Sigmoid colon (tissue), 4 donors: ENCODE measurements around the gene NDUFS1.
"Not testable (repeated sequence)": the region's sequence is repeated elsewhere in the genome, so short reads cannot be mapped to it uniquely, and the experiment has no call there.

ENCODE experiments used
- EP300 ChIP-seq, 4 donors: sonication (generic); formaldehyde crosslinking; IDR thresholded peaks; one replicate each; pipeline ENCODE4 v1.6.1; 2017; ENCODE audit warnings: antibody characterized with exemption in 4 of 4
- POLR2A ChIP-seq, 2 donors: fragments of 450-650 bp; IDR thresholded peaks; one replicate each; pipeline ENCODE4 v1.6.1; 2016; ENCODE audit warnings: antibody characterized with exemption in 2 of 2, mild to moderate bottlenecking in 2 of 2, moderate library complexity in 2 of 2
- POLR2AphosphoS5 ChIP-seq, 4 donors: sonication (generic); formaldehyde crosslinking; IDR thresholded peaks; one replicate each; pipeline ENCODE4 v1.6.1; 2017; ENCODE audit warnings: antibody characterized with exemption in 4 of 4
- TF ChIP-seq, protein P1 (sequence below), 4 experiments: fragments of 450-650 bp in 3 of 4; fragments of 200-600 bp in 1 of 4; IDR thresholded peaks; one replicate each; pipeline ENCODE4 v1.5.1; 2016 to 2019; ENCODE audit warnings: antibody characterized with exemption in 4 of 4, mild to moderate bottlenecking in 3 of 4, moderate library complexity in 2 of 4

DNA sequence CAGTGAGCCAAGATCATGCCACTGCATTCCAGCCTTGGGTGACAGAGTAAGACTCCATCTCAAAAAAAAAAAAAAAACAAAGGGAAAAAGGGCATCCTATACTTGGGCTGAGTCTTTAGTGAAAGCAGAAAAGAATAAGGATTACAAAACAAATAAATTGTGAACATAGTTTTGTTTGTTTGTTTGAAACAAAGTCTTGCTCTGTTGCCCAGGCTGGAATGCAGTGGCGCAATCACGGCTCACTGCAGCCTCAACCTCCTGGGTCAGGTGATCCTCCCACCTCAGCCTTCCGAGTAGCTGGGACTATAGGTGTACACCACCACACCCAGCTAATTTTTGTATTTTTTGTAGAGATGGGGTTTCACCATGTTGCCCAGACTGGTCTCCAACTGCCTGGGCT, 36.7 kb downstream of the NDUFS1 start:
- TF ChIP-seq EP300, POLR2AphosphoS5, POLR2A (IDR thresholded peaks at IDR 0.05): not testable (repeated sequence)
- TF ChIP-seq, protein P1, sequence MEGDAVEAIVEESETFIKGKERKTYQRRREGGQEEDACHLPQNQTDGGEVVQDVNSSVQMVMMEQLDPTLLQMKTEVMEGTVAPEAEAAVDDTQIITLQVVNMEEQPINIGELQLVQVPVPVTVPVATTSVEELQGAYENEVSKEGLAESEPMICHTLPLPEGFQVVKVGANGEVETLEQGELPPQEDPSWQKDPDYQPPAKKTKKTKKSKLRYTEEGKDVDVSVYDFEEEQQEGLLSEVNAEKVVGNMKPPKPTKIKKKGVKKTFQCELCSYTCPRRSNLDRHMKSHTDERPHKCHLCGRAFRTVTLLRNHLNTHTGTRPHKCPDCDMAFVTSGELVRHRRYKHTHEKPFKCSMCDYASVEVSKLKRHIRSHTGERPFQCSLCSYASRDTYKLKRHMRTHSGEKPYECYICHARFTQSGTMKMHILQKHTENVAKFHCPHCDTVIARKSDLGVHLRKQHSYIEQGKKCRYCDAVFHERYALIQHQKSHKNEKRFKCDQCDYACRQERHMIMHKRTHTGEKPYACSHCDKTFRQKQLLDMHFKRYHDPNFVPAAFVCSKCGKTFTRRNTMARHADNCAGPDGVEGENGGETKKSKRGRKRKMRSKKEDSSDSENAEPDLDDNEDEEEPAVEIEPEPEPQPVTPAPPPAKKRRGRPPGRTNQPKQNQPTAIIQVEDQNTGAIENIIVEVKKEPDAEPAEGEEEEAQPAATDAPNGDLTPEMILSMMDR (IDR thresholded peaks at IDR 0.05), result not testable (repeated sequence)
